GM18951 (cell line): ENCODE measurements around the gene SCNN1B.

Experiments used
- POLR2A ChIP-seq: IDR thresholded peaks from 4 replicates; pipeline ENCODE4 v1.6.1; 2011; ENCODE audit warnings: mild to moderate bottlenecking; ENCODE audit not compliant: insufficient read length, insufficient read depth; ENCODE audit errors: extremely low read depth
- in situ Hi-C: fragments of 300-500 bp; cut with MboI; formaldehyde crosslinking; loops from one replicate; pipeline ENCODE4 v1.12.0; 2022; ENCODE audit warnings: low sequenced_read_pairs, mixed read lengths, inconsistent platforms; ENCODE audit not compliant: unreplicated experiment

The SCNN1B gene

DNA sequence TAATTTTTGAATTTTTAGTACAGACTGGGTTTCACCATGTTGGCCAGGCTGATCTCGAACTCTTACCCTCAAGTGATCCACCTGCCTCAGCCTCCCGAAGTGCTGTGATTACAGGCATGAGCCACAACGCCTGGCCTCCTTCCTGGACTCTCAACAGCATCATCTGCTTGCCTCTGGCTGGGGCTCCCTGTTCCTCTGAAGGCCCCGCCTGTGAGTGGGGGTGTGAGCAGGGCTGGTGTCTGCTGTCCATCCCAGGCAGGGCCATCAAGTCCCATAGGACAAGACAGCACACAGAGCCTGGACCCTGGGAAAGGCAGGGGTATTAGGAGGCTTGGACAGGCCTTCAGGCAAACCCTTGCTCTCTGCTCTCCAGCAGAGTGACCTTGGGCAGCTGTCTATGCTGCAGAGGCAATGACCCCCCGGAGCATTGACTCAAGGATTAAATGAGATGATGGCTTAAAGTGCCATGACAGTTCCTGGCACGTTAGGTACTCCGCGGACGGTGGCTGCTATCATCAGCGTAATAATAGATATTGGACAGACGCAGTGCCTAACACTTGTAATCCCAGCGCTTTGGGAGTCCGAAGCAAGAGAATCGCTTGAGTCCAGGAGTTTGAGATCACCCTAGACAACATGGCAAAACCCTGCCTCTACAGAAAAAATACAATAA, 19.2 kb downstream of the SCNN1B start:
- TF ChIP-seq POLR2A, result no peak
- in situ Hi-C loops, result no loop called here

GRCh38 chr16:23323224-23324030, 21.3 kb downstream of the SCNN1B start:
- in situ Hi-C loops, result no loop called here

GRCh38 chr16:23324727-23325126, 22.6 kb downstream of the SCNN1B start:
- TF ChIP-seq POLR2A, result no peak
- in situ Hi-C loops, result no loop called here

More at GRCh38 chr16:23323224-23324030, 21.3 kb downstream of the SCNN1B start:
- no peak for TF ChIP-seq POLR2A

GRCh38 chr16:23327836-23328235, 25.7 kb downstream of the SCNN1B start:
- in situ Hi-C loops, result no loop called here
- no peak for TF ChIP-seq POLR2A

- in situ Hi-C loops, result loop anchor here (10.0 kb wide), 1 partner anchor 85 kb away; no protein-coding TSS in a partner anchor
- no peak for TF ChIP-seq POLR2A
Observed at GRCh38 chr16:23330161-23330560, 28.1 kb downstream of the SCNN1B start.

GRCh38 chr16:23330583-23331249, 28.6 kb downstream of the SCNN1B start:
- in situ Hi-C loops, result loop anchor here (10.0 kb wide), 1 partner anchor 84 kb away; no protein-coding TSS in a partner anchor
- no peak for TF ChIP-seq POLR2A

DNA sequence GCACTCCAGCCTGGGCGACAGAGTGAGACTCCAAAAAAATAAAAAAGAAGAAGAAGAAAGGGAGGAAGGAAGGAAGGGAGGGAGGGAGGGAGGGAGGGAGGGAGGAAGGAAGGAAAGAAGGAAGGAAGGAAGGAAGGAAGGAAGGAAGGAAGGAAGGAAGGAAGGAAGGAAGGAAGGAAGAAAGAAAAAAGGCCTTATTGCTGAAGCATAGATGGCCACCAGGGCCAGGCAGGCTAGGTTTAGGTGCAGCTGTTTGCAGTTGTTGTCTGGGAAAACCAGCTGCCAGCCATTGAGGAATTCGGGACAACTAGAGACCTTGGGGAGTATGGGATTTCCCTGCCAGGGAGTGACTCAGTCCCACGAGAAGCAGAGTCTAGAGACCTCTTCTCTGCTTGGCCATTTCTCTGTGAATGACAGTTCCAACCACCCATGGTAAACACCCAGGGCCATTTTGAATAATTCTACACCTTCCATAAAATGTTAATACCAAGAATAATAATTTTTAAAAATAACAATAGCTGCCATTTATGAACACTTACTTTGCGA, 31.0 kb downstream of the SCNN1B start:
- TF ChIP-seq POLR2A, result no peak
- in situ Hi-C loops, result loop anchor here (10.0 kb wide), 1 partner anchor 82 kb away; no protein-coding TSS in a partner anchor

DNA sequence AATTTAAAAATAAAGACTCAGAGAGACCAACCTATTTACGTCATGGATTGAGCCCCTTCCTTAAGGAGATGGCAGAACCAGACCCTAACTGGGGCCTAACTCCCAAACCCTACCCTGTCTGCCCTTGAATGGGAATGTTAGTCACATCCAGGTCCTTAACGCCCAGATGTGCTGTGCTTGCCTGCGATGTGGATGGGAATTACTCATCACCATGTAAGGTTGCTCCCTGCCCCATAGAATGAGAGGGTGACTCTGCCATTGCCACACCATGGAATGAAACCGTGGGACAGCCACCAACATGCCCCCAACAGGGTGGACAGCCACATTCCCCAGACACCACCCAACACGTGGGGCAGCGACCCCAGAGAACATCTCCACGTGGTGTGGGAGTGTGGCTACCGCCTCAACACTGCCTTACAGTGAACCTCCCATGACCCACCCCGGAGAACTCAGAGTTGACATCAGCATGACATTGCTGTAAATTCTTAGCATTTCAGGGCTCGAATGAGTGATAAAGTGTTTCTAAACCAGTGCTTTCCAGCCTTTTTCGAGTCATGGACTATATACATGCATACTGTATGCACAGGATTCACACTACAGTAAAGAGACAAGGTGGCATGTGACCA, 31.8 kb downstream of the SCNN1B start:
- in situ Hi-C loops, result loop anchor here (10.0 kb wide), 1 partner anchor 81 kb away; no protein-coding TSS in a partner anchor
- no peak for TF ChIP-seq POLR2A

GRCh38 chr16:23334457-23334853, 32.4 kb downstream of the SCNN1B start:
- no peak for TF ChIP-seq POLR2A
- in situ Hi-C loops, result loop anchor here (10.0 kb wide), 1 partner anchor 80 kb away; no protein-coding TSS in a partner anchor

DNA sequence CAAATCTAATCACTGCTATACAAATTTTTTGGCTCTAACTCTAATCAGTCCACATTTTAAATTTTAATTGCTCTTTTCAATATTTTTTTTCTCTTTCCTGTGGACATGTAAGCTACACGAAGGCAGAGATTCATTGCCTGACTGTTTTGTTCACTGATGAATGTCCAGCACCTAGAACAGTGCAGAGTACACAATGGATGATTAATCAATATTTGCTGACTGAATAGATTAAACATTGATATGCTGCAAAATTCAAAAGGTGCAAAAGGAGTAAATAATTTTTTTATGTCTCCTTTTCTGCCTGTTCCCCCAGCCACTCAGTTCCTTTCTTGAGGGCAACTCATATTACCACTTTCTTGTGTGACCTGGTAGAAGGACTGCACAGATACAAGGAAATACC, 32.8 kb downstream of the SCNN1B start:
- no peak for TF ChIP-seq POLR2A
- in situ Hi-C loops, result loop anchor here (10.0 kb wide), 1 partner anchor 80 kb away; no protein-coding TSS in a partner anchor

DNA sequence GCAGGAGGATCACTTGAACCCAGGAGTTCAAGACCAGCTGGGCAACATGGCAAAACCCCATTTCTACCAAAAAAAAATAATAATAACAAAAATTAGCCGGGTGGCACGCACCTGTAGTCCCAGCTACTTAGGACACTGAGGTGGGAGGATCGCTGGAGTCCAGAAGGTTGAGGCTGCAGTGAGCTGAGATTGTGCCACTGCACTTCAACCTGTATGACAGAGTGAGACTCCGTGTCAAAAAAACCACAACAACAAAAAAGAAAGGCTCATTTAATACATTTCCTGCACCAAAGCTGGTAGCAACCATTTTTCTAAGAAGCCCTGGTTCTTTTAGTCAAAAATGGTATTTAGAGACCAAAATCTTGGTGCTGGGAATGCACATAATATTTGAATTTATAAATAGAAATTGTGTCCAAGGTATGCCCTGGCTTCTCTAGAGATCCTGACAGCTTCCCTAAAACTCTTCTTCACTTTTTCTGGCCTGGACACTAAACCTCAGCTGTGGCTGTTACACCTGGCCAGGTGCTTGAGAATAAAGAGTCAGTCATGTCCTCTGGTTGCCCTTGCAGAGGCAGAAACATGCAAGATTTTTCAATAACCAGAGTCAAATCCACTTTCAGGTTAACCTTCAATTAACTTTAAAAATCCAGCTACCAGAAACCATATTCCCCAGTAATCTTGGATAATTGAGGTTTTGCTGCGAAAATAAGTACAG, 35.9 kb downstream of the SCNN1B start:
- in situ Hi-C loops, result loop anchor here (10.0 kb wide), 1 partner anchor 77 kb away; no protein-coding TSS in a partner anchor
- TF ChIP-seq POLR2A, result no peak

DNA sequence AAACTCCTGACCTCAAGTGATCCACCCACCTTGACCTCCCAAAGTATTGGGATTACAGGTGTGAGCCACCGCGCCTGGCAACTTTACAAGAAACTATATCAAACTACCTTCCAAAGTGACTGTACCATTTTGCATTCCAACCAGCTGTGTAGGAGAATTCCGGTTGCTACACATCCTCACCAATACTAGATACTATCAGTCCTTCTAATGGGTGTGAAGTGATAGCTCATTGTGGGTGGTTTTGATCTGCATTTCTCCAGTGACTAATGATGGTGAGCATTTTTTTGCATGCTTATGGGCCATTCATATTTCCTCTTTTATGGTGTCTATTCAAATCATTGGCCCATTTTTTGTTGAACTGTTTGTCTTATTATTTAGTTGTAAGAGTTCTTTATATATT, 37.7 kb downstream of the SCNN1B start:
- TF ChIP-seq POLR2A, result no peak
- in situ Hi-C loops, result loop anchor here (10.0 kb wide), 1 partner anchor 75 kb away; no protein-coding TSS in a partner anchor
